Brain microvascular endothelial cell (primary cell): ENCODE results near the gene MMAA.
"Not testable (repeated sequence)": the region's sequence is repeated elsewhere in the genome, so short reads cannot be mapped to it uniquely, and the experiment has no call there.

ENCODE experiments used
- DNase-seq: peaks from one replicate; pipeline ENCODE4 v3.0.0-alpha.2; 2020
- H3K27ac ChIP-seq: fragments of 250-450 bp; sonication (Bioruptor Pico); 2 replicates; pipeline ENCODE4 v1.5.1; 2020; ENCODE audit warnings: mild to moderate bottlenecking, moderate library complexity
- H3K27me3 ChIP-seq: fragments of 250-450 bp; sonication (Bioruptor Pico); replicated peaks from 2 replicates; pipeline ENCODE4 v1.5.1; 2020; ENCODE audit warnings: mild to moderate bottlenecking
- H3K36me3 ChIP-seq: fragments of 250-450 bp; sonication (Bioruptor Pico); replicated peaks from 2 replicates; pipeline ENCODE4 v1.5.1; 2020; ENCODE audit warnings: mild to moderate bottlenecking
- H3K4me3 ChIP-seq: 2 replicates; pipeline ENCODE4 v1.5.1; 2011; ENCODE audit warnings: low read depth, mild to moderate bottlenecking, control low read depth, low read length, moderate library complexity
- in situ Hi-C: cut with HindIII; loops from 2 replicates; pipeline ENCODE4 v1.10.0; 2017; ENCODE audit warnings: low sequenced_read_pairs, low pct_ligation_motif_present
- TF ChIP-seq, protein P1 (sequence below): IDR thresholded peaks from 2 replicates; pipeline ENCODE4 v1.5.1; 2011; ENCODE audit warnings: low read depth, mild to moderate bottlenecking, moderate library complexity, low read length, control low read depth, inconsistent platforms; ENCODE audit errors: missing control alignments

Gene MMAA

DNA sequence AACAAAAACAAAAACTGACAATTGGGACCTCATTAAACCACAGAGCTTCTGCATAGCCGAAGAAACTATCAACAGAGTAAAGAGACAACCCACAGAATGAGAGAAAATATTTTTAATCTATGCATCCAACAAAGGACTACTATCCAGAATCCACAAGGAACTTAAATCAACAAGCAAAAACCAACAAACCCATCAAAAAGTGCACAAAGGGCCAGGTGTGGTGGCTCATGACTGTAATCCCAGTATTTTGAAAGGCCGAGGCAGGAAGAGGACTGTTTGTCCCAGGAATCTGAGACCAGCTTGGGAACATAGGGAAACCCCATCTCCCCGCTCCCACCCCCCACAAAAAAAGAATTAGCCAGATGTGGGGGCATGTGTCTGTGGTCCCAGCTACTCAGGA lies 71.4 kb downstream of the MMAA start:
- TF ChIP-seq, protein P1, sequence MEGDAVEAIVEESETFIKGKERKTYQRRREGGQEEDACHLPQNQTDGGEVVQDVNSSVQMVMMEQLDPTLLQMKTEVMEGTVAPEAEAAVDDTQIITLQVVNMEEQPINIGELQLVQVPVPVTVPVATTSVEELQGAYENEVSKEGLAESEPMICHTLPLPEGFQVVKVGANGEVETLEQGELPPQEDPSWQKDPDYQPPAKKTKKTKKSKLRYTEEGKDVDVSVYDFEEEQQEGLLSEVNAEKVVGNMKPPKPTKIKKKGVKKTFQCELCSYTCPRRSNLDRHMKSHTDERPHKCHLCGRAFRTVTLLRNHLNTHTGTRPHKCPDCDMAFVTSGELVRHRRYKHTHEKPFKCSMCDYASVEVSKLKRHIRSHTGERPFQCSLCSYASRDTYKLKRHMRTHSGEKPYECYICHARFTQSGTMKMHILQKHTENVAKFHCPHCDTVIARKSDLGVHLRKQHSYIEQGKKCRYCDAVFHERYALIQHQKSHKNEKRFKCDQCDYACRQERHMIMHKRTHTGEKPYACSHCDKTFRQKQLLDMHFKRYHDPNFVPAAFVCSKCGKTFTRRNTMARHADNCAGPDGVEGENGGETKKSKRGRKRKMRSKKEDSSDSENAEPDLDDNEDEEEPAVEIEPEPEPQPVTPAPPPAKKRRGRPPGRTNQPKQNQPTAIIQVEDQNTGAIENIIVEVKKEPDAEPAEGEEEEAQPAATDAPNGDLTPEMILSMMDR: no peak
- H3K27ac ChIP-seq: no peak overlapping the region
- no peak overlapping the region for H3K4me3 ChIP-seq
- no peak for DNase-seq
- in situ Hi-C loops: no loop called here
- no peaks in the 10 kb centered on the region for H3K27me3 ChIP-seq
- no peaks in the 10 kb centered on the region for H3K36me3 ChIP-seq

GRCh38 chr4:145691416-145691815 lies 72.2 kb downstream of the MMAA start:
- H3K27ac ChIP-seq, H3K36me3 ChIP-seq, H3K27me3 ChIP-seq, in situ Hi-C loops, H3K4me3 ChIP-seq, DNase-seq: not testable (repeated sequence)

DNA sequence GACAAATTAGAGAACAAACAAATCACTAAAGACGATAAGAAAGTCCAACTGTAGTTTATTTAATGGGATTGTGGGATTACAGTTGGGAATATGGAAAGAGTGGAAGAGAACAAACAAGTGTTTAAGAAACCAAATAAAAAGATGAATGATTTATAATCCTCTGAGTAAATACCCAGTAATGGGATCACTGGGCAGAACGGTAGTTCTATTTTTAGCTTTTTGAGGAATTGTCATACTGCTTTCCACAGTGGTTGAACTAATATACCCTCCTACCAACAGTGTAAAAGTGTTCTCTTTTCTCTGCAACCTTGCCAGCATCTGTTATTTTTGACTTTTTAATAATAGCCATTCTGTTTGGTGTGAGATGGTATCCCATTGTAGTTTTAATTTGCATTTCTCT lies 75.7 kb downstream of the MMAA start:
- in situ Hi-C loops: no loop called here
- DNase-seq: no peak
- Histone ChIP-seq H3K27me3 (no peaks in the 10 kb centered on the region), H3K36me3 (no peaks in the 10 kb centered on the region), H3K4me3 (no peak overlapping the region), H3K27ac (no peak overlapping the region)
- TF ChIP-seq, protein P1: no peak

DNA sequence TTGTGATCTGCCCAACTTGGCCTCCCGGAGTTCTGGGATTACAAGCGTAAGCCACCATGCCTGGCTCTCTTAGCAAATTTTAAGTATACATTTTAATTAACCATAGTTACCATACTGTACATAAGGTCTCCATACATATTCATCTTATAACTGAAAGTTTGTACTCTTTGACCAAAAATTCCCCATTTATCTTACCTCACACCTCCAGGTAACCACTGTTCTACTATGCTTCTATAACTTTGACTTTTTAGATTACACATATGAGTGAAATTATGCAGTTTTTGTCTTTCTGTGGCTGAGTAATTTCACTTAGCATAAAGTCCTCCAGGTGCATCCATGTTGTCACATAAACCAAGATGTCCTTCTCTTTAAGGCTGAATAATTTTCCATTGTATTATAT lies 78.1 kb downstream of the MMAA start:
- in situ Hi-C loops: no loop called here
- no peaks in the 10 kb centered on the region for H3K27me3 ChIP-seq
- TF ChIP-seq, protein P1: no peak
- no peak overlapping the region for H3K27ac ChIP-seq
- H3K36me3 ChIP-seq: no peaks in the 10 kb centered on the region
- DNase-seq: no peak
- H3K4me3 ChIP-seq: no peak overlapping the region

- Histone ChIP-seq H3K27ac (no peak overlapping the region), H3K27me3 (no peaks in the 10 kb centered on the region), H3K36me3 (no peaks in the 10 kb centered on the region), H3K4me3 (no peak overlapping the region)
- DNase-seq: no peak
- in situ Hi-C loops: no loop called here
- TF ChIP-seq, protein P1: no peak
These were observed 79.3 kb downstream of the MMAA start for GRCh38 chr4:145698507-145698906.

GRCh38 chr4:145703850-145704497 lies 84.8 kb downstream of the MMAA start:
- in situ Hi-C loops: no loop called here
- no peak overlapping the region for H3K27ac ChIP-seq
- TF ChIP-seq, protein P1: no peak
- DNase-seq: no peak
- H3K36me3 ChIP-seq: no peaks in the 10 kb centered on the region
- no peaks in the 10 kb centered on the region for H3K27me3 ChIP-seq
- H3K4me3 ChIP-seq: no peak overlapping the region
